Thoracic aorta (tissue), 2 donors: ENCODE measurements around the gene THAP11. TPM values are rescaled to one million over a fixed set of nuclear protein-coding genes. Genes with fewer than 3 reads are reported as not detected.

ENCODE experiments used
- ATAC-seq: fragments of 150-250 bp; one replicate; pipeline ENCODE4 v1.8.0; 2017; ENCODE audit warnings: low read depth; ENCODE audit not compliant: insufficient number of reproducible peaks, low FRiP score
- DNase-seq: peaks from one replicate; pipeline ENCODE4 v3.0.0-alpha.2; 2020; ENCODE audit warnings: low spot score
- H3K27ac ChIP-seq, 2 donors: fragments of 200-600 bp; sonication (generic); 1 replicate in 1 of 2; 2 replicates in 1 of 2; pipeline ENCODE4 v1.5.1; 2016; ENCODE audit warnings: mild to moderate bottlenecking in 2 of 2, moderate library complexity in 2 of 2
- H3K27me3 ChIP-seq: fragments of 200-600 bp; sonication (generic); replicated peaks from 2 replicates; pipeline ENCODE4 v1.6.0; 2016; ENCODE audit warnings: mild to moderate bottlenecking; ENCODE audit not compliant: insufficient read depth
- H3K36me3 ChIP-seq: fragments of 200-600 bp; sonication (generic); one replicate; pipeline ENCODE4 v1.5.1; 2016
- H3K4me1 ChIP-seq, 2 donors: fragments of 200-600 bp; sonication (generic); 1 replicate in 1 of 2; 2 replicates in 1 of 2; pipeline versions ENCODE4 v1.5.1 to v1.6.0; 2016; ENCODE audit warnings: low read depth in 2 of 2, mild to moderate bottlenecking in 1 of 2; ENCODE audit not compliant: control insufficient read depth in 1 of 2
- H3K4me3 ChIP-seq: fragments of 200-600 bp; sonication (generic); 2 replicates; pipeline ENCODE4 v1.5.1; 2016; ENCODE audit warnings: mild to moderate bottlenecking
- H3K9me3 ChIP-seq: fragments of 200-600 bp; sonication (generic); 2 replicates; pipeline ENCODE4 v1.5.1; 2016
- total RNA-seq, 2 donors: library from RNA; depleted of rRNA; stranded (reverse); fragments of >200 nt; gene quantifications; one replicate each; pipeline versions ENCODE4 v1.1.0 to v1.2.3, GENCODE V29; 2016
- TF ChIP-seq, protein P1 (sequence below): fragments of 200-600 bp; sonication (generic); IDR thresholded peaks from one replicate; pipeline ENCODE4 v1.5.1; 2019; ENCODE audit warnings: antibody characterized with exemption

The THAP11 gene
- total RNA-seq, 2 donors from 2014 or later = 67.5 to 74.7 TPM

DNA sequence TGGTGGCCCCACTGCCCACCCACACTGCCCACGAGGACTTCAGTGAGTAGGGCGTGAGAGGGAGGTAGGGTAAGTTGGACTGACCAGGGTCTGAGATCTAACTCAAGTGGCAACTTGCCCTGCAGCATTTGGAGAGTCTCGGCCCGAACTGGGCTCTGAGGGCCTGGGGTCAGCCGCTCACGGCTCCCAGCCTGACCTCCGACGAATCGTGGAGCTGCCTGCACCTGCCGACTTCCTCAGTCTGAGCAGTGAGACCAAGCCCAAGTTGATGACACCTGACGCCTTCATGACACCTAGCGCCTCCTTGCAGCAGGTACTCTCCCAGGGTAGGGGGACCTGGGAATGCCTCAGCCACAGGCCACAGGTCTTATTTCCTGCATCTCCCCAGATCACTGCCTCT lies 37.3 kb downstream of the THAP11 start:
- no peak for ATAC-seq
- Histone ChIP-seq H3K27ac (no peak overlapping the region), H3K4me1 (peaks cover 12 to 21% of the 10 kb centered on the region in 2 donors), H3K27me3 (no peaks in the 10 kb centered on the region), H3K4me3 (no peak overlapping the region), H3K36me3 (peaks cover 68% of the 10 kb centered on the region), H3K9me3 (no peaks in the 10 kb centered on the region)
- TF ChIP-seq, protein P1, sequence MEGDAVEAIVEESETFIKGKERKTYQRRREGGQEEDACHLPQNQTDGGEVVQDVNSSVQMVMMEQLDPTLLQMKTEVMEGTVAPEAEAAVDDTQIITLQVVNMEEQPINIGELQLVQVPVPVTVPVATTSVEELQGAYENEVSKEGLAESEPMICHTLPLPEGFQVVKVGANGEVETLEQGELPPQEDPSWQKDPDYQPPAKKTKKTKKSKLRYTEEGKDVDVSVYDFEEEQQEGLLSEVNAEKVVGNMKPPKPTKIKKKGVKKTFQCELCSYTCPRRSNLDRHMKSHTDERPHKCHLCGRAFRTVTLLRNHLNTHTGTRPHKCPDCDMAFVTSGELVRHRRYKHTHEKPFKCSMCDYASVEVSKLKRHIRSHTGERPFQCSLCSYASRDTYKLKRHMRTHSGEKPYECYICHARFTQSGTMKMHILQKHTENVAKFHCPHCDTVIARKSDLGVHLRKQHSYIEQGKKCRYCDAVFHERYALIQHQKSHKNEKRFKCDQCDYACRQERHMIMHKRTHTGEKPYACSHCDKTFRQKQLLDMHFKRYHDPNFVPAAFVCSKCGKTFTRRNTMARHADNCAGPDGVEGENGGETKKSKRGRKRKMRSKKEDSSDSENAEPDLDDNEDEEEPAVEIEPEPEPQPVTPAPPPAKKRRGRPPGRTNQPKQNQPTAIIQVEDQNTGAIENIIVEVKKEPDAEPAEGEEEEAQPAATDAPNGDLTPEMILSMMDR = no peak
- DNase-seq = no peak

DNA sequence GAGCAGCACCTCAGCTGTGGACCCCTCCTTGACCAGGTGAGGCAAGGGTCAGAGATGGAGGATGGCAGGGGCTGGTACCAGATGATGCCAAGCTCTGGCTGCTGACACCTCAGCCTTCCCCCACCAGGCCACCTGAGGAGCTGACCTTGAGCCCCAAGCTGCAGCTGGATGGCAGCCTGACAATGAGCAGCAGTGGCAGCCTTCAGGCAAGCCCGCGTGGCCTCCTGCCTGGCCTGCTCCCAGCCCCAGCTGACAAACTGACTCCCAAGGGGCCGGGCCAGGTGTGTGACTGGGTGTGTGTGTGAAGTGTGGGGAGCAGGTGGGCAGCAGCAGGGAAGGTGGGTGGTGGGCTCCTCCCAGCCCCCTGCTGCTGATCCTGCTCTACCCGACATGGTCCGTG lies 37.8 kb downstream of the THAP11 start:
- Histone ChIP-seq H3K27ac (no peak overlapping the region), H3K4me1 (peaks cover 7 to 21% of the 10 kb centered on the region in 2 donors), H3K36me3 (peaks cover 68% of the 10 kb centered on the region), H3K27me3 (no peaks in the 10 kb centered on the region), H3K4me3 (no peak overlapping the region), H3K9me3 (no peaks in the 10 kb centered on the region)
- no peak for DNase-seq
- TF ChIP-seq, protein P1 = no peak
- no peak for ATAC-seq

DNA sequence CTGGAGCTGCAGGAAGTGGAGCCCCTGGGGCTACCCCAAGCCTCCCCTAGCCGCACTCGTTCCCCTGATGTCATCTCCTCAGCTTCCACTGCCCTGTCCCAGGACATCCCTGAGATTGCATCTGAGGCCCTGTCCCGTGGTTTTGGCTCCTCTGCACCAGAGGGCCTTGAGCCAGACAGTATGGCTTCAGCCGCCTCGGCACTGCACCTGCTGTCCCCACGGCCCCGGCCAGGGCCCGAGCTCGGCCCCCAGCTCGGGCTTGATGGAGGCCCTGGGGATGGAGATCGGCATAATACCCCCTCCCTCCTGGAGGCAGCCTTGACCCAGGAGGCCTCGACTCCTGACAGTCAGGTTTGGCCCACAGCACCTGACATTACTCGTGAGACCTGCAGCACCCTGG lies 38.5 kb downstream of the THAP11 start:
- Histone ChIP-seq H3K27me3 (no peaks in the 10 kb centered on the region), H3K4me1 (peaks cover 4 to 17% of the 10 kb centered on the region in 2 donors), H3K4me3 (no peak overlapping the region), H3K9me3 (no peaks in the 10 kb centered on the region), H3K27ac (no peak overlapping the region), H3K36me3 (peaks cover 68% of the 10 kb centered on the region)
- DNase-seq (no peak), ATAC-seq (no peak)
- TF ChIP-seq, protein P1 = no peak

DNA sequence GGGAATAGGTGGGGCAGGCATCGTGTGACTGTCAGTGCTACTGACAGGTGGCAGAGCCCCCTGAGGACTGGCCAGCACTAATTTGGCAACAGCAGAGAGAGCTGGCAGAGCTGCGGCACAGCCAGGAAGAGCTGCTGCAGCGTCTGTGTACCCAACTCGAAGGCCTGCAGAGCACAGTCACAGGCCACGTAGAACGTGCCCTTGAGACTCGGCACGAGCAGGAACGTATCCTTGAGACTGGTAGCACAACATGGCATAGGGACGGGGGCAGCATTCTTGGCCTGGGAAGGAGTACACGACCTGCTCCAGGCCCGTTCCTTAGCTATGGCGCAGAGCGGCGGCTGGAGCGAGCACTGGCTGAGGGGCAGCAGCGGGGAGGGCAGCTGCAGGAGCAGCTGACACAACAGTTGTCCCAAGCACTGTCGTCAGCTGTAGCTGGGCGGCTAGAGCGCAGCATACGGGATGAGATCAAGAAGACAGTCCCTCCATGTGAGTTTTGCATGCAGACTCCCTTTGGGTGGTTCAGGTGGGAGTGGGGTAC lies 39.6 kb downstream of the THAP11 start:
- no peak overlapping the region for H3K4me3 ChIP-seq
- H3K27ac ChIP-seq = no peak overlapping the region
- ATAC-seq (no peak), DNase-seq (no peak)
- peaks cover 60% of the 10 kb centered on the region for H3K36me3 ChIP-seq
- no peaks in the 10 kb centered on the region for H3K9me3 ChIP-seq
- H3K4me1 ChIP-seq = peaks cover 4 to 17% of the 10 kb centered on the region in 2 donors
- no peaks in the 10 kb centered on the region for H3K27me3 ChIP-seq
- TF ChIP-seq, protein P1 = no peak

DNA sequence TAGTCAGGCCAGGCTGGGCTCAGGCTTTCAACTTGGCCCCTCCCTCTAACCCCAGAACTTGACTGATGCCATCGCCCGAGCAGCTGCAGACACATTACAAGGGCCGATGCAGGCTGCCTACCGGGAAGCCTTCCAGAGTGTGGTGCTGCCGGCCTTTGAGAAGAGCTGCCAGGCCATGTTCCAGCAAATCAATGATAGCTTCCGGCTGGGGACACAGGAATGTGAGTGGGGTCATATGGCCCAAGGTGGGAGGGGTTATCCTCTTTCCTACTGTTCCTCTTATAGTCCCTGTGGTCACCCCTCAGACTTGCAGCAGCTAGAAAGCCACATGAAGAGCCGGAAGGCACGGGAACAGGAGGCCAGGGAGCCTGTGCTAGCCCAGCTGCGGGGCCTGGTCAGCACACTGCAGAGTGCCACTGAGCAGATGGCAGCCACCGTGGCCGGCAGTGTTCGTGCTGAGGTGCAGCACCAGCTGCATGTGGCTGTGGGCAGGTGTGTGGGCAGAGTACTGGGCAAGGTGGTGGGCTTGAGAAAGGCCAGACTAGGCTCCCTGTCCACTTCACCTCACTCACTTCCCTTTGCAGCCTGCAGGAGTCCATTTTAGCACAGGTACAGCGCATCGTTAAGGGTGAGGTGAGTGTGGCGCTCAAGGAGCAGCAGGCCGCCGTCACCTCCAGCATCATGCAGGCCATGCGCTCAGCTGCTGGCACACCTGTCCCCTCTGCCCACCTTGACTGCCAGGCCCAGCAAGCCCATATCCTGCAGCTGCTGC lies 40.4 kb downstream of the THAP11 start:
- DNase-seq (no peak), ATAC-seq (no peak)
- no peak overlapping the region for H3K4me3 ChIP-seq
- H3K27ac ChIP-seq = no peak overlapping the region
- H3K27me3 ChIP-seq = no peaks in the 10 kb centered on the region
- H3K36me3 ChIP-seq = peaks cover 52% of the 10 kb centered on the region
- TF ChIP-seq, protein P1 = no peak
- H3K4me1 ChIP-seq = peaks cover 4 to 17% of the 10 kb centered on the region in 2 donors
- H3K9me3 ChIP-seq = no peaks in the 10 kb centered on the region
